ENCODE results near the gene UBXN7. TPM values are rescaled to one million over a fixed set of nuclear protein-coding genes. Genes with fewer than 3 reads are reported as not detected.

Gene UBXN7
- total RNA-seq, 2 donors from 2014 or later = 21.1 to 22.2 TPM

DNA sequence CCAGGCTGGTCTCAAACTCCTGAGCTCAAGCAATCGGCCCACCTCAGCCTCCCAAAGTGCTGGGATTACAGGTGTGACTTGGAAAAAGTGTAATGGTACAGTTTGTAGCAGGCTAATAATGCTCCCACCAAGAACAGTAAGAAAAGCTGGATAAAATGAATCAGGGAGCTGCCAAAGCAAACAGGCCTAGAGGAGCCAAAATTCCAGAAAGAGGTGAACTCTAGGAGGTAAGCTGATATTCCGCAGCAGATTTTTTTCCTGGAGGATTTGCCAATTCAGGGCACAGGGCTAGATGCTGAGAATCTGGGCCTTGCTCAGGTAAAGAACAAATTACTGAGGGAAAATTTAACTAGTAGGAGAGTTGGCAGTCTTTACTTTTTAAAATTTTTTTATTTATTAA is 133.7 kb downstream of the UBXN7 start:
- DNase-seq (ENCODE audit: low spot score) = no peak
- Histone ChIP-seq H3K9me3 (no peaks in the 10 kb centered on the region), H3K4me3 (no peak overlapping the region), H3K27me3 (replicated peaks; ENCODE audit: insufficient read depth) (no peaks in the 10 kb centered on the region), H3K27ac (no peak overlapping the region), H3K36me3 (no peaks in the 10 kb centered on the region), H3K4me1 (ENCODE audit: control insufficient read depth in 1 of 2, low read depth in 2 of 2) (no peaks in the 10 kb centered on the region)
- TF ChIP-seq, protein P1, sequence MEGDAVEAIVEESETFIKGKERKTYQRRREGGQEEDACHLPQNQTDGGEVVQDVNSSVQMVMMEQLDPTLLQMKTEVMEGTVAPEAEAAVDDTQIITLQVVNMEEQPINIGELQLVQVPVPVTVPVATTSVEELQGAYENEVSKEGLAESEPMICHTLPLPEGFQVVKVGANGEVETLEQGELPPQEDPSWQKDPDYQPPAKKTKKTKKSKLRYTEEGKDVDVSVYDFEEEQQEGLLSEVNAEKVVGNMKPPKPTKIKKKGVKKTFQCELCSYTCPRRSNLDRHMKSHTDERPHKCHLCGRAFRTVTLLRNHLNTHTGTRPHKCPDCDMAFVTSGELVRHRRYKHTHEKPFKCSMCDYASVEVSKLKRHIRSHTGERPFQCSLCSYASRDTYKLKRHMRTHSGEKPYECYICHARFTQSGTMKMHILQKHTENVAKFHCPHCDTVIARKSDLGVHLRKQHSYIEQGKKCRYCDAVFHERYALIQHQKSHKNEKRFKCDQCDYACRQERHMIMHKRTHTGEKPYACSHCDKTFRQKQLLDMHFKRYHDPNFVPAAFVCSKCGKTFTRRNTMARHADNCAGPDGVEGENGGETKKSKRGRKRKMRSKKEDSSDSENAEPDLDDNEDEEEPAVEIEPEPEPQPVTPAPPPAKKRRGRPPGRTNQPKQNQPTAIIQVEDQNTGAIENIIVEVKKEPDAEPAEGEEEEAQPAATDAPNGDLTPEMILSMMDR (IDR thresholded peaks at IDR 0.05) = no peak
- no peak for ATAC-seq (ENCODE audit: insufficient number of reproducible peaks, low FRiP score, low read depth)

Other genes with a start within 250 kb of the UBXN7 start
- gene ZDHHC19, start 221.0 kb downstream of the UBXN7 start, total RNA-seq = under 1 TPM in 1 of 2 donors, not detected in 1; 0.42 TPM
- not detected for gene SLC51A, start 215.9 kb downstream of the UBXN7 start, total RNA-seq
- gene PCYT1A, start 144.7 kb downstream of the UBXN7 start, total RNA-seq = 100 to 1,000 TPM in 1 of 2 donors, 10 to 100 TPM in 1; 64.7 to 102 TPM
- 1 to 10 TPM in 1 of 2 donors, not detected in 1; 4.0 TPM for gene DYNLT2B, start 114.2 kb downstream of the UBXN7 start, total RNA-seq
- gene TM4SF19, start 94.0 kb downstream of the UBXN7 start, total RNA-seq = not detected
- gene RNF168, start 71.3 kb upstream of the UBXN7 start, total RNA-seq = 10 to 100 TPM; 24.0 to 30.8 TPM
- gene SMCO1, start 82.9 kb upstream of the UBXN7 start, total RNA-seq = not detected
- gene WDR53, start 136.1 kb upstream of the UBXN7 start, total RNA-seq = 1 to 10 TPM; 5.6 to 6.7 TPM
- gene FBXO45, start 136.2 kb upstream of the UBXN7 start, total RNA-seq = 1 to 10 TPM; 2.0 to 9.7 TPM
- 10 to 100 TPM in 1 of 2 donors, 1 to 10 TPM in 1; 4.7 to 17.9 TPM for gene NRROS, start 207.3 kb upstream of the UBXN7 start, total RNA-seq

All from thoracic aorta (tissue), 2 donors.